ENCODE measurements around the gene SORL1.

SORL1 gene

GRCh38 chr11:121512468-121513465 lies 60.7 kb downstream of the SORL1 start:
- FAIRE-seq, result no peak

- no peak for FAIRE-seq
Measured at GRCh38 chr11:121513807-121514206, 61.7 kb downstream of the SORL1 start.

DNA sequence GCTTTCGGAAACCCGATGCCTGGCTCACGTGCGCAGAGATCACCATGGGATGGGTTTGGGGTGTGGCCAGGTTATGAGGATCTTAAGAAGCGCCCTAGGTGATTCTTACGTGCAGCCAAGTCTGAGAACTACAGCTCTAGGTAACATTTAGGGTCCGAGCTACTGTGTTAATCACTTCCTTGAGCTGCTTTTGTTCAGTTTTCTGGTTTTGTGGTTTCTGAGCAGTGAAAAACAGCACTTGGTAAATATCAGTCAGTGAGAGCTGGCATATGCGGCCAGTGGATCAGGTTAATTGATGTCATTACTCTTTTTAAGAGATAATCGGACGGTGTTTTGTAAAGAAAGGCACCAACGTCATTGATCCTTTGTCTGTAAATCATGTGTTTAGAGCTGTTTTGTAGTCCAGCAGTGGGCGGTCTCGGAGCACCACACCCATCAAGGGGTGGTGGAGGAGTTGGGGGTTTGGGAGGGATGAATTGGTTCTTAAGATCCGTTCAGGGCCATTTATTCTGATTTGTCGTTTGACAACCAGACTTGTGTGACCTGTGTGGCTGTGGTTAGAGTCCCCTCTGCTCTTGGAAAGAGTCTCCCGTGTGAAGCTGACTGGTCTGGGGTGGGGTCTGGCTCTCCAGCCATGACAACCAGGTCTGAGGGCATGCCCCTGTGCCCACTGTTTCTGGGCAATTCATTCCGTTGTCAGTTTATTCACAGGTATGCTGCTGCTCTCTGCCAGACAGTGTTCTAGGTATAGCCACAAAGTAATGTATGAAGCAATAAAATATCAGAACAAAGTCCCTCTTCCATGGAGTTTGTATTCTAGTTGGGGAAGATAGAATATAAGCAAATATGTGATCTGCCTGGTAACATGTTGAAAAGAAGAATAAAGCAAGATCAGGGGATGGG lies 62.6 kb downstream of the SORL1 start:
- no peak for FAIRE-seq

GRCh38 chr11:121515335-121515671 lies 63.2 kb downstream of the SORL1 start:
- no peak for FAIRE-seq

DNA sequence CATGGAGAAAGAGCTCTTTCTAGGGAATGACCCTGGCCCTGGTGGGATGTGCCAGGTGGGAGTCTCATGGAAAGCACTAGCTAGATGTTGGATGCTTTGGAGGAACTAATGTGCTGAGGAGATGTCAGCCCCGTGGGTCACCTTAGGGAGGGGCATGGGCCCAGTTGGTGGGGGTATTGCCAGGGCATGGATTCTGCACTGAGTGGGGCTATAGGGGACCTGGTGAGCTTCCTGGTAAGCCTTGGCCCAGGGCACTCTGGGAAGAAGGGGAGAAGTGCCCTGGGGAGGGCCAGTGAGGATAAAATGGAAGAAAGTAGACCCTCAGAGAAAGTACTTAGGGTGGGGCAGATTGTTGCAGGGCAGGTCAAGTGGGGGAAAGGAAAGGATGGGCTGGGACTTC lies 65.9 kb downstream of the SORL1 start:
- no peak for FAIRE-seq

DNA sequence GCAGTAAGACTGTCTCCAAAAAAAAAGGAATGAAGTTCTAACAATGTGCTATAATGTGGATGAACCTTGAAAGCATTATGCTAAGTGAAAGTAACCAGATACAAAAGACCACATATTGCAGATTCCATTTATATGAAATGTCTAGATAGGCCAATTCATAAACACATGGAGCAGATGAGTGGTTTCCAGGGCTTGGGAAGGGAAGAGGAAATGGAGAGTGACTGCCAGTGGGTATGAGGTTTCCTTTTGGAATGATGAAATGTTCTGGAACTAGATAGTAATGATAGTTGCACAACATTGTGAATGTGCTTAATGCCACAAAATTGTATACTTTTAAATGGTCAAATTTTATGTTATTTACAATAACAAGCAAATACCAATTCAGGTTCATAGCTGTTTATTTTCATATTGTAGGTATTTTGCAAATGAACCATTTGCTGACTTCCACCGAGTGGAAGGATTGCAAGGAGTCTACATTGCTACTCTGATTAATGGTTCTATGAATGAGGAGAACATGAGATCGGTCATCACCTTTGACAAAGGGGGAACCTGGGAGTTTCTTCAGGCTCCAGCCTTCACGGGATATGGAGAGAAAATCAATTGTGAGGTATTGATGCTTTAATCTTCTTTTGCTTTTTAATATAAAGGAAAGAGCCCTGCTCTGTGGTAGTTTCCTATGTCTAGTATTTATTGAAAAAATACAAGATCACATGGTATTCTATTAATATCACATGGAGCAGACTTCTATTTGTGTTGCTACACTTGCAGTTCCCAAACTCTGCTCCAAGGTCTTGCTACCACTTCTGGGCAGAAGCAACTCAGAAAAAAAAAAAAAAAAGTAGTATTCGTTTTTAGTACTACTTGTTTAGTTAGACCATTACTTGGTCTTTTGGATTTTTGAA lies 68.4 kb downstream of the SORL1 start:
- FAIRE-seq, result no peak

- no peak for FAIRE-seq
Measured at GRCh38 chr11:121521145-121522042, 69.3 kb downstream of the SORL1 start.

- no peak for FAIRE-seq
Measured at GRCh38 chr11:121522043-121522941, 70.2 kb downstream of the SORL1 start.

GRCh38 chr11:121523581-121524232 lies 71.6 kb downstream of the SORL1 start:
- no peak for FAIRE-seq

DNA sequence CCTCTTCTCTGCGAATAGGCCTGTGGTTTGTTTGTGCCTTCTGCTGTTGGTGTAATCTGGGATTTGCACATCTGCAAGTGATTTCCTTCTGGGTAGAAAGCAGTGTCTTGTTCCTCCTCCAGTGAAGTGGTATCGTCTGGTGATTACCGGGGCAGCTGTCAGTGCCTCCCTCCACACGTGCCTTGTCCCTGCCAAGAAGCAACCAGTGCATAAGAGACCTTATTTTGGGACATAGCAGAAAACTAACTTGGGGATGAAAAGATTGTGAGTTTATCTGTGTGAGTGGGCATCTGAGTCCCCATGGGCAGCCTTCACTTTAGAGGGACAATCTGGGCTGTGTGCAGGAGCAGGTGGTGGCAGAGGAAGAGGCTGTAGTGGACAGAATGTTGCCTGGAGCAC lies 72.1 kb downstream of the SORL1 start:
- no peak for FAIRE-seq

DNA sequence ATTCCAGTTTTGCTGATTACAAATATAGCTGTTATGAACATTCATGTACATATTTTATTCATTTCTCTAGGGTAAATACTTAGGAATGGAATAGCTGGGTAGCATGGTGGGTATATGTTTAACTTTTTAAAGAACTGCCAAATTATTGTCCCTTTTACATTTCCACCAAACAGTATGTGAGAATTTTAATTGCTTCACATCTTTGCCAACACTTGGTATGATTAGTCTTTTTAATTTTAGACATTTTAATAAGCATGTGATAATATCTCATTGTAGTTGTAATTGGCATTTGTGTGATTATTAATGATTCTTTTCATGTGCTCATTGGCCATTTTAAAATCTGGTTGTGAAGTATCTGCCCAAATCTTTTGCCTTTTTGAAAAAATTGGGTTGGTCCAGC lies 73.3 kb downstream of the SORL1 start:
- FAIRE-seq, result no peak

GRCh38 chr11:121530257-121530656 lies 78.1 kb downstream of the SORL1 start:
- FAIRE-seq, result no peak

DNA sequence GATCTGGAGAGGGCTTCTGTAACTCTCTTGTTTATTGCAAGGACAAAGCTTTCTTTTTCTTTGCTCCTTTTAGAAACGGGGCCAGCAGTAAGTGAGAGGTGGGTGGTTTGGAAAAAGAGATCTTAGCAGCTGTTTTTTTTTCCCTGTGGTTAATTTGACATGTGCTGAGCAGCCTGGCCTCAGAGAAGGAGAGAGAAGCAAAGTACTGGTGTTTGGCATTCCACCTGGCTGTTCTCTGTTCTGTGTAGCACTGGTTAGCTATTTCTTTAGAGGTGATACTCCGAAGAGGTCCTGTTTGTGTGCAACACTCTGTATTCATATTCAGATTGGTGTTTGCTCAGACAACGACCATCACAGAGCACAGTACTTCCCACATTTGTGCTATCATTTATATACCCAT lies 81.5 kb downstream of the SORL1 start:
- no peak for FAIRE-seq

DNA sequence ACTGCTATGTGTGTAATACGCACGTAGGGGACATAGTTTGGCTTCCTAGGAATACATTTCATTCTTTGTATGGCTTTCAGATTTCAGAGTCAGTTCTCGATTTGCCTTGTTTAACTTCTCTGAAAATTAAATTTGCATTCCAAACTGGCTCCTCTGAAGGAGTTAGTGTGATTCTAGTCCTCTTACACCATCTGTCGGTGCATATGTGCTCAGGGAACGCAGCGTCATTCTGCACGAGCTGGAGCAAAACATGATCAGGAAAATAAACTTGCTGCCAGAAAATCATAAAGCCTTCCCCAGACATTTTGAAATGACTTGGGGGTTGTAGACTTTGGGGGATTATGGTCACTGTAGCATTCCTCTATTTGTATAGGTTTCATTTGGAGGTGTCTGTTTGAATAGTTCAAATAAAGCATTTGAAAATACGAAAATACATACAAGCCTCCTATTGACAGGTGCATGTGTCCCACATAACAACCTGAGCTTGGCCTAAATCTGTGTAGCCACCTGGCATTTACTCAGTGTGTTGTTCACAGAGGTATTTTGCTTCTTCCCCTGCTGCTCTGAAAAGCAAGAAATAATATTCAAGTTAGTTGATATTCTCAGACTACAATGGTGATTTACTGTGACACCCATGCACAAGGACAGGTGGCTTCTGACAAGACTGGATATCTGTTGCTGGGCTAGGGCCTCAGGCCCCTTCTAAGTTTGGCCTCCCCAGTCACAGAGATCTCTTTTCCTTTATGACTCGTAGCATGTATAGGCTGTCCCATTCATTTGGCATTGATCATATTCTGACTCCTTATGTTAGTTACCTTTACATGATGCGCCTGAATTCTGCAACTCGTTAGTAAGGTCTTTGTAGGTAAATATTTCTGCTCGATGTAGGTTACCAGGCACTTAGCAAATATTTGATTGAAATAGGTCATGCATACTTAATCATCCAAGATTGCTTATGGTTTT lies 82.3 kb downstream of the SORL1 start:
- no peak for FAIRE-seq

GRCh38 chr11:121535129-121535796 lies 83.1 kb downstream of the SORL1 start:
- FAIRE-seq, result no peak

GRCh38 chr11:121536126-121536525 lies 84.0 kb downstream of the SORL1 start:
- FAIRE-seq, result no peak

DNA sequence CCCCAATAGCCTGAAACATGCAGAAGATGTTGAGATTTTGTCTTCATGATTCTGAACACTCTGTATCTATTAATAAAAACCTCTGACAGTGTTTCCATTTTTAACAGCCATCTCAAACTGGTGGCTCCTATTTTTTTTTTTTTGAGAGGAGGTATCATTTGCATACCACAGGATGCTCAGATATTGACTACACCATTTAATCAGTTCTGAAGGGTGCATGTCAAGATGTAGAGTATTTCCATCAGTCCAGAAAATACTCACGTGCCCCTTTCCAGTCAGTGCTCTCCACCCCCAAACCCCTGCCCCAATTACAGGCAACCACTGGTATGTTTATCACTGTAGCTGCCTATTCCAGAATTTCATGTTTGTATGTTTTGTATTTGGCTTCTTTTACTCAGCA lies 85.9 kb downstream of the SORL1 start:
- no peak for FAIRE-seq

DNA sequence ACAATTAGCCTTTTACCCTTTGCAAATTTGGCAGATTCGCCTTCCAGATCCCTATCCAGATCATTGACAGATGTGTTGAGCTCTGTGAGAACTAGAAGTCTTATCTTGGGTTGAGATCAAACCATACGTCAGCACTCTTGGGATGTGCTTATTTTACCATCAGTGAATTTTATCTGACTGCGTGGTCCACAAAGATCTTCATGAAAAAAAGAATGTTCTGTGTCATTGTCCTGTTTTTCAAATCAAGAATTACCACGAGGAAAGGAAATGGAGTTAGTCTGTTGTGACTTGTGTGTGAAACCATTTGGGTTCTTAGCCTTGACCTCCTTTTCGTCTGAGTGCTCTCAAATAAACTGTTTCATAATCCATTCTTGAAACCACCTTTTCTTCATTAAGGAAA lies 86.9 kb downstream of the SORL1 start:
- FAIRE-seq, result no peak

Measured in colon (tissue), 2 donors.